Neural cell (in vitro differentiated cells): ENCODE measurements around the gene PLXDC2. TPM values are rescaled to one million over a fixed set of nuclear protein-coding genes. Genes with fewer than 3 reads are reported as not detected.

Experiments used
- H2AFZ ChIP-seq: fragments of 200-600, 300-800 bp; sonication (generic), shearing (Covaris generic); 2 replicates; pipeline ENCODE4 v1.6.0; 2014; ENCODE audit warnings: low read depth, mild to moderate bottlenecking, antibody characterized with exemption, low read length, moderate library complexity
- H3F3A ChIP-seq: fragments of 200-600 bp; shearing (Covaris generic); 2 replicates; pipeline ENCODE4 v1.6.1; 2016; ENCODE audit warnings: mild to moderate bottlenecking, moderate library complexity, mixed read lengths, antibody characterized with exemption, low read length; ENCODE audit not compliant: insufficient read depth, poor library complexity, severe bottlenecking
- H3K27ac ChIP-seq: fragments of 200-600, 300-800 bp; sonication (generic), shearing (Covaris generic); 2 replicates; pipeline ENCODE4 v1.5.1; 2014; ENCODE audit warnings: mild to moderate bottlenecking, low read length, moderate library complexity
- H3K27me3 ChIP-seq: fragments of 300-800, 200-600 bp; sonication (generic), shearing (Covaris generic); 2 replicates; pipeline ENCODE4 v1.6.0; 2014; ENCODE audit warnings: mild to moderate bottlenecking, low read depth, low read length, moderate library complexity; ENCODE audit not compliant: insufficient read depth
- H3K36me3 ChIP-seq: fragments of 300-800, 200-600 bp; sonication (generic), shearing (Covaris generic); 2 replicates; pipeline ENCODE4 v1.5.1; 2014; ENCODE audit warnings: mild to moderate bottlenecking, antibody characterized with exemption, low read length, moderate library complexity; ENCODE audit not compliant: insufficient read depth
- H3K4me2 ChIP-seq: fragments of 300-800, 200-600 bp; sonication (generic), shearing (Covaris generic); 2 replicates; pipeline ENCODE4 v1.6.0; 2014; ENCODE audit warnings: mild to moderate bottlenecking, low read length
- H3K4me3 ChIP-seq: fragments of 300-800, 200-600 bp; sonication (generic), shearing (Covaris generic); 2 replicates; pipeline ENCODE4 v1.5.1; 2014; ENCODE audit warnings: mild to moderate bottlenecking, low read length, moderate library complexity
- H3K79me2 ChIP-seq: fragments of 200-600 bp; shearing (Covaris generic); replicated peaks from 2 replicates; pipeline ENCODE4 v1.6.0; 2014; ENCODE audit warnings: mild to moderate bottlenecking, low read length, moderate library complexity; ENCODE audit not compliant: insufficient read depth
- H3K9ac ChIP-seq: fragments of 300-800, 200-600 bp; sonication (generic), shearing (Covaris generic); 2 replicates; pipeline ENCODE4 v1.6.1; 2016; ENCODE audit warnings: mild to moderate bottlenecking, low read length, mixed read lengths
- H3K9me2 ChIP-seq: fragments of 200-600 bp; shearing (Covaris generic); 2 replicates; pipeline ENCODE4 v1.6.1; 2016; ENCODE audit warnings: mild to moderate bottlenecking, low read length, mixed read lengths; ENCODE audit not compliant: insufficient read depth
- H3K9me3 ChIP-seq: fragments of 200-600, 300-800 bp; sonication (generic), shearing (Covaris generic); 2 replicates; pipeline ENCODE4 v1.6.1; 2016; ENCODE audit warnings: mild to moderate bottlenecking, mixed run types, low read length, moderate library complexity, mixed read lengths
- H4K20me1 ChIP-seq: fragments of 200-600 bp; shearing (Covaris generic); 2 replicates; pipeline ENCODE4 v1.6.1; 2016; ENCODE audit warnings: mild to moderate bottlenecking, mixed run types; ENCODE audit not compliant: insufficient read depth
- EP300 ChIP-seq: fragments of 450-650 bp; conservative IDR thresholded peaks from 2 replicates; pipeline ENCODE4 v1.6.1; 2014; ENCODE audit warnings: antibody characterized with exemption, mild to moderate bottlenecking, moderate library complexity; ENCODE audit not compliant: poor library complexity, severe bottlenecking
- EZH2 ChIP-seq: fragments of 200-600, 300-800 bp; shearing (Covaris generic), sonication (generic); IDR thresholded peaks from 2 replicates; pipeline ENCODE4 v1.6.1; 2014; ENCODE audit warnings: antibody characterized with exemption, low read length, borderline replicate concordance, mild to moderate bottlenecking; ENCODE audit not compliant: insufficient read depth, poor library complexity, severe bottlenecking
- MXI1 ChIP-seq: fragments of 450-650 bp; conservative IDR thresholded peaks from 2 replicates; pipeline ENCODE4 v1.6.1; 2014; ENCODE audit warnings: antibody characterized with exemption, mild to moderate bottlenecking; ENCODE audit not compliant: poor library complexity, severe bottlenecking
- POLR2AphosphoS5 ChIP-seq: IDR thresholded peaks from 2 replicates; pipeline ENCODE4 v1.6.1; 2012
- RAD21 ChIP-seq: fragments of 450-650 bp; conservative IDR thresholded peaks from 2 replicates; pipeline ENCODE4 v1.6.1; 2014; ENCODE audit warnings: antibody characterized with exemption, mild to moderate bottlenecking, moderate library complexity
- TAF1 ChIP-seq: IDR thresholded peaks from 2 replicates; pipeline ENCODE4 v1.6.1; 2012; ENCODE audit warnings: low read depth
- polyA plus RNA-seq: library from polyadenylated mRNA; depleted of rRNA; stranded (reverse); fragments of >200 nt; gene quantifications from 2 replicates; pipeline ENCODE4 v1.2.3, GENCODE V29; 2014
- small RNA-seq, 3 experiments: library from RNA; depleted of rRNA; stranded (forward); fragments of <200 nt; gene quantifications; one replicate each; pipeline ENCODE3, GENCODE V24; 2012
- TF ChIP-seq, protein P1 (sequence below): IDR thresholded peaks from 2 replicates; pipeline ENCODE4 v1.6.1; 2012; ENCODE audit warnings: borderline replicate concordance
- TF ChIP-seq, protein P2 (sequence below): fragments of 450-650 bp; IDR thresholded peaks from 2 replicates; pipeline ENCODE4 v1.5.1; 2014; ENCODE audit warnings: antibody characterized with exemption, mild to moderate bottlenecking, moderate library complexity; ENCODE audit not compliant: poor library complexity, severe bottlenecking

The PLXDC2 gene
- polyA plus RNA-seq, 1 donor from 2014 or later, result 2.3 TPM

DNA sequence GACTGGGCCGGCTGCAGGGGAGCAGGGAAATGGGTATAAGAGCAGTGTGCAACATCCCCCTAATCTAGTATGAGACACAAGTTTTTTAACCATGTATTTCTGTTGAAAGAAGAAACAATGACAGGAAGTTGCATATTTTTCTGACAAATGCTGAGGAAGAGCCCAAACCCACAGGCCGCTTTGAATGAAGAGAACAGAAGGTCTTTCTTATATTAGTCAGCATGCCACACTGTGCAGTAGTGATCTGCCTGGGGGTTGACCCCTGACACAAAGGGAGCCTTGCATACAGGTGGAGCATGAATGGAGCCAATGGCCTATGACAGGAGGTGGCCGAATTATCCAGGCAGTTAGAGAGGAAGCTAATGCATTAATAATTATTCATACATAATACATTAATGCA, 518.3 kb downstream of the PLXDC2 start:
- Histone ChIP-seq H3K36me3 (no peaks in the 10 kb centered on the region), H3K4me3 (no peak overlapping the region), H4K20me1 (no peaks in the 10 kb centered on the region), H2AFZ (no peak overlapping the region), H3K27me3 (no peaks in the 10 kb centered on the region), H3K9me3 (no peaks in the 10 kb centered on the region), H3F3A (no peaks in the 10 kb centered on the region), H3K27ac (no peak overlapping the region), H3K9ac (no peak overlapping the region), H3K9me2 (no peaks in the 10 kb centered on the region), H3K4me2 (no peak overlapping the region), H3K79me2 (no peaks in the 10 kb centered on the region)
- no peak for TF ChIP-seq EP300
- TF ChIP-seq, protein P1, sequence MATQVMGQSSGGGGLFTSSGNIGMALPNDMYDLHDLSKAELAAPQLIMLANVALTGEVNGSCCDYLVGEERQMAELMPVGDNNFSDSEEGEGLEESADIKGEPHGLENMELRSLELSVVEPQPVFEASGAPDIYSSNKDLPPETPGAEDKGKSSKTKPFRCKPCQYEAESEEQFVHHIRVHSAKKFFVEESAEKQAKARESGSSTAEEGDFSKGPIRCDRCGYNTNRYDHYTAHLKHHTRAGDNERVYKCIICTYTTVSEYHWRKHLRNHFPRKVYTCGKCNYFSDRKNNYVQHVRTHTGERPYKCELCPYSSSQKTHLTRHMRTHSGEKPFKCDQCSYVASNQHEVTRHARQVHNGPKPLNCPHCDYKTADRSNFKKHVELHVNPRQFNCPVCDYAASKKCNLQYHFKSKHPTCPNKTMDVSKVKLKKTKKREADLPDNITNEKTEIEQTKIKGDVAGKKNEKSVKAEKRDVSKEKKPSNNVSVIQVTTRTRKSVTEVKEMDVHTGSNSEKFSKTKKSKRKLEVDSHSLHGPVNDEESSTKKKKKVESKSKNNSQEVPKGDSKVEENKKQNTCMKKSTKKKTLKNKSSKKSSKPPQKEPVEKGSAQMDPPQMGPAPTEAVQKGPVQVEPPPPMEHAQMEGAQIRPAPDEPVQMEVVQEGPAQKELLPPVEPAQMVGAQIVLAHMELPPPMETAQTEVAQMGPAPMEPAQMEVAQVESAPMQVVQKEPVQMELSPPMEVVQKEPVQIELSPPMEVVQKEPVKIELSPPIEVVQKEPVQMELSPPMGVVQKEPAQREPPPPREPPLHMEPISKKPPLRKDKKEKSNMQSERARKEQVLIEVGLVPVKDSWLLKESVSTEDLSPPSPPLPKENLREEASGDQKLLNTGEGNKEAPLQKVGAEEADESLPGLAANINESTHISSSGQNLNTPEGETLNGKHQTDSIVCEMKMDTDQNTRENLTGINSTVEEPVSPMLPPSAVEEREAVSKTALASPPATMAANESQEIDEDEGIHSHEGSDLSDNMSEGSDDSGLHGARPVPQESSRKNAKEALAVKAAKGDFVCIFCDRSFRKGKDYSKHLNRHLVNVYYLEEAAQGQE, result no peak
- TF ChIP-seq POLR2AphosphoS5, result no peak
- no peak for TF ChIP-seq RAD21
- no peak for TF ChIP-seq MXI1
- no peak for TF ChIP-seq TAF1
- TF ChIP-seq EZH2, result no peak
- TF ChIP-seq, protein P2, sequence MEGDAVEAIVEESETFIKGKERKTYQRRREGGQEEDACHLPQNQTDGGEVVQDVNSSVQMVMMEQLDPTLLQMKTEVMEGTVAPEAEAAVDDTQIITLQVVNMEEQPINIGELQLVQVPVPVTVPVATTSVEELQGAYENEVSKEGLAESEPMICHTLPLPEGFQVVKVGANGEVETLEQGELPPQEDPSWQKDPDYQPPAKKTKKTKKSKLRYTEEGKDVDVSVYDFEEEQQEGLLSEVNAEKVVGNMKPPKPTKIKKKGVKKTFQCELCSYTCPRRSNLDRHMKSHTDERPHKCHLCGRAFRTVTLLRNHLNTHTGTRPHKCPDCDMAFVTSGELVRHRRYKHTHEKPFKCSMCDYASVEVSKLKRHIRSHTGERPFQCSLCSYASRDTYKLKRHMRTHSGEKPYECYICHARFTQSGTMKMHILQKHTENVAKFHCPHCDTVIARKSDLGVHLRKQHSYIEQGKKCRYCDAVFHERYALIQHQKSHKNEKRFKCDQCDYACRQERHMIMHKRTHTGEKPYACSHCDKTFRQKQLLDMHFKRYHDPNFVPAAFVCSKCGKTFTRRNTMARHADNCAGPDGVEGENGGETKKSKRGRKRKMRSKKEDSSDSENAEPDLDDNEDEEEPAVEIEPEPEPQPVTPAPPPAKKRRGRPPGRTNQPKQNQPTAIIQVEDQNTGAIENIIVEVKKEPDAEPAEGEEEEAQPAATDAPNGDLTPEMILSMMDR, result no peak

Small RNAs within 50 kb of the gene (small RNA-seq; reads per million reads assigned to genes)
- 0 reads per million in 3 experiments for gene RNU6-1212P
